ENCODE measurements around the gene SARM1. TPM values are rescaled to one million over a fixed set of nuclear protein-coding genes. Genes with fewer than 3 reads are reported as not detected.

SARM1 gene
- total RNA-seq, 4 donors from 2014 or later = 10.3 to 20.2 (median 16.3) TPM

GRCh38 chr17:28370035-28370743 lies 1.3 kb upstream of the SARM1 start, which contains the start of gene VTN:
Gene VTN, minus strand, starts transcription at chr17:28370307. Its CDS starts 104 bp downstream, at chr17:28370203.
- Histone ChIP-seq H3K27me3 (no peaks in the 10 kb centered on the region), H3K4me3 (replicated peaks in 1 of 3) (peak within 1 kb of the TSS in 1 of 3 donors; percentile 45), H3K36me3 (no peaks in the 10 kb centered on the region), H3K4me1 (peaks cover 15 to 25% of the 10 kb centered on the region in 2 donors), H3K27ac (no peak within 1 kb of the TSS), H3K9me3 (no peaks in the 10 kb centered on the region)
- no peak for DNase-seq
- intact Hi-C loops (cut with DNase I) = no loop called here
- WGBS, 2 donors = 29 to 30% methylated on average over 7 to 8 of the region's 8 CpGs
- no peak for TF ChIP-seq CTCF (IDR thresholded peaks at IDR 0.05)
- TF ChIP-seq POLR2A (IDR thresholded peaks at IDR 0.05) = no peak

DNA sequence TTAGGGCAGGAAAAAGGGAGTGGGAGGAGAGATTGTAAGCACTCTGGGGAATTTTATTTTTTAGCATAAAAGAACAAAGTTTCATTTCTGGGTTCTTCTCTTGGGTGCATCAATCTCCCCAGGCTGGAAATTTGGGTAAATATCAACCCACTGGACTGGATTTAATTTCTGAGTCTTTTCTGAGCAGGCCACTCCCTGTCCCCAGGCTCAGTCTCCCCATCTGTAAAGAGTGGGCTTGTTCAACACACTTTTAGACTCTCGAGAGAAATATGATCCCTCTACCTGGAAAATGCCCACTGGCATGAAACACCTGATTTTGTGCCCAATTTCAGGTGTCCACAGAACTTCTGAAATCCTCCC lies 770 bp upstream of the SARM1 start:
- Histone ChIP-seq H3K36me3 (no peaks in the 10 kb centered on the region), H3K4me3 (replicated peaks in 1 of 3) (no peak overlapping the region), H3K27ac (no peak overlapping the region), H3K9me3 (no peaks in the 10 kb centered on the region), H3K4me1 (peaks cover 15 to 25% of the 10 kb centered on the region in 2 donors), H3K27me3 (no peaks in the 10 kb centered on the region)
- no peak for DNase-seq
- WGBS, 2 donors = 73 to 82% methylated on average over 1 of the region's 1 CpG
- intact Hi-C loops (cut with DNase I) = no loop called here
- TF ChIP-seq CTCF (IDR thresholded peaks at IDR 0.05) = no peak
- no peak for TF ChIP-seq POLR2A (IDR thresholded peaks at IDR 0.05)

- Histone ChIP-seq H3K9me3 (no peaks in the 10 kb centered on the region), H3K27me3 (no peaks in the 10 kb centered on the region), H3K27ac (peak overlapping the region in 1 of 3 donors; percentile 30), H3K4me1 (peaks cover 15 to 25% of the 10 kb centered on the region in 2 donors), H3K36me3 (no peaks in the 10 kb centered on the region), H3K4me3 (replicated peaks in 1 of 3) (peak overlapping the region; percentile 11 to 45 (median 45))
- intact Hi-C loops (cut with DNase I) = no loop called here
- TF ChIP-seq POLR2A (IDR thresholded peaks at IDR 0.05) = no peak
- TF ChIP-seq CTCF (IDR thresholded peaks at IDR 0.05) = no peak
- peak; percentile 21 to 29 for DNase-seq
- 19 to 61% methylated on average over 6 to 18 of the region's 53 CpGs for WGBS, 2 donors
Measured at GRCh38 chr17:28372203-28372944, 880 bp downstream of the SARM1 start.

- 84 to 88% methylated on average over 6 of the region's 6 CpGs for WGBS, 2 donors
- H3K27ac ChIP-seq = no peak overlapping the region
- TF ChIP-seq POLR2A (IDR thresholded peaks at IDR 0.05) (no peak), CTCF (IDR thresholded peaks at IDR 0.05) (no peak)
- no peaks in the 10 kb centered on the region for H3K27me3 ChIP-seq
- H3K36me3 ChIP-seq = no peaks in the 10 kb centered on the region
- no peaks in the 10 kb centered on the region for H3K9me3 ChIP-seq
- peaks cover 15 to 25% of the 10 kb centered on the region in 2 donors for H3K4me1 ChIP-seq
- peak overlapping the region in 1 of 3 donors; percentile 45 for H3K4me3 ChIP-seq (replicated peaks in 1 of 3)
- intact Hi-C loops (cut with DNase I) = no loop called here
- no peak for DNase-seq
Measured at GRCh38 chr17:28372945-28373274, 1.4 kb downstream of the SARM1 start.

Measured in thyroid gland (tissue), 4 donors.